Type B pancreatic cell (in vitro differentiated cells): Measurements from ENCODE around the gene LELP1. TPM values are rescaled to one million over a fixed set of nuclear protein-coding genes. Genes with fewer than 3 reads are reported as not detected.
"Not testable (repeated sequence)": the region's sequence is repeated elsewhere in the genome, so short reads cannot be mapped to it uniquely, and the experiment has no call there.

Experiments
- DNase-seq: peaks from one replicate; pipeline ENCODE4 v3.0.0; 2021; ENCODE audit warnings: mixed read lengths; ENCODE audit not compliant: unreplicated experiment; ENCODE audit errors: extremely low spot score
- H3K27ac Mint-ChIP-seq: 2 replicates; pipeline ENCODE4 v1.8.0; 2021; ENCODE audit warnings: mild to moderate bottlenecking, mixed read lengths
- H3K27me3 Mint-ChIP-seq: 2 replicates; pipeline ENCODE4 v1.8.0; 2021; ENCODE audit warnings: mixed read lengths
- H3K36me3 Mint-ChIP-seq: 2 replicates; pipeline ENCODE4 v1.8.0; 2021; ENCODE audit warnings: mixed read lengths
- H3K4me1 Mint-ChIP-seq: one replicate; pipeline ENCODE4 v1.8.0; 2021; ENCODE audit warnings: mixed read lengths; ENCODE audit not compliant: unreplicated experiment
- H3K4me3 Mint-ChIP-seq: 2 replicates; pipeline ENCODE4 v1.8.0; 2021; ENCODE audit warnings: mild to moderate bottlenecking, mixed read lengths
- H3K9me3 Mint-ChIP-seq: 2 replicates; pipeline ENCODE4 v1.8.0; 2021; ENCODE audit warnings: mixed read lengths
- total RNA-seq: library from RNA; stranded (reverse); gene quantifications from 2 replicates; pipeline ENCODE4 v1.2.1, GENCODE V29; 2021; ENCODE audit warnings: low replicate concordance
- TF ChIP-seq, protein P1 (sequence below): fragments of 200-600 bp; sonication (generic); conservative IDR thresholded peaks from 2 replicates; pipeline ENCODE4 v1.5.0; 2021; ENCODE audit warnings: antibody characterized with exemption, mild to moderate bottlenecking

Gene LELP1
- total RNA-seq, 1 donor from 2014 or later: not detected

GRCh38 chr1:153220606-153221303 is 17.5 kb downstream of the LELP1 start:
- no peak for DNase-seq
- Mint-ChIP-seq H3K4me3 (no peak overlapping the region), H3K4me1 (peaks cover 4% of the 10 kb centered on the region), H3K9me3 (no peaks in the 10 kb centered on the region), H3K36me3 (no peaks in the 10 kb centered on the region), H3K27ac (no peak overlapping the region), H3K27me3 (peaks cover 37% of the 10 kb centered on the region)
- TF ChIP-seq, protein P1, sequence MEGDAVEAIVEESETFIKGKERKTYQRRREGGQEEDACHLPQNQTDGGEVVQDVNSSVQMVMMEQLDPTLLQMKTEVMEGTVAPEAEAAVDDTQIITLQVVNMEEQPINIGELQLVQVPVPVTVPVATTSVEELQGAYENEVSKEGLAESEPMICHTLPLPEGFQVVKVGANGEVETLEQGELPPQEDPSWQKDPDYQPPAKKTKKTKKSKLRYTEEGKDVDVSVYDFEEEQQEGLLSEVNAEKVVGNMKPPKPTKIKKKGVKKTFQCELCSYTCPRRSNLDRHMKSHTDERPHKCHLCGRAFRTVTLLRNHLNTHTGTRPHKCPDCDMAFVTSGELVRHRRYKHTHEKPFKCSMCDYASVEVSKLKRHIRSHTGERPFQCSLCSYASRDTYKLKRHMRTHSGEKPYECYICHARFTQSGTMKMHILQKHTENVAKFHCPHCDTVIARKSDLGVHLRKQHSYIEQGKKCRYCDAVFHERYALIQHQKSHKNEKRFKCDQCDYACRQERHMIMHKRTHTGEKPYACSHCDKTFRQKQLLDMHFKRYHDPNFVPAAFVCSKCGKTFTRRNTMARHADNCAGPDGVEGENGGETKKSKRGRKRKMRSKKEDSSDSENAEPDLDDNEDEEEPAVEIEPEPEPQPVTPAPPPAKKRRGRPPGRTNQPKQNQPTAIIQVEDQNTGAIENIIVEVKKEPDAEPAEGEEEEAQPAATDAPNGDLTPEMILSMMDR: no peak

DNA sequence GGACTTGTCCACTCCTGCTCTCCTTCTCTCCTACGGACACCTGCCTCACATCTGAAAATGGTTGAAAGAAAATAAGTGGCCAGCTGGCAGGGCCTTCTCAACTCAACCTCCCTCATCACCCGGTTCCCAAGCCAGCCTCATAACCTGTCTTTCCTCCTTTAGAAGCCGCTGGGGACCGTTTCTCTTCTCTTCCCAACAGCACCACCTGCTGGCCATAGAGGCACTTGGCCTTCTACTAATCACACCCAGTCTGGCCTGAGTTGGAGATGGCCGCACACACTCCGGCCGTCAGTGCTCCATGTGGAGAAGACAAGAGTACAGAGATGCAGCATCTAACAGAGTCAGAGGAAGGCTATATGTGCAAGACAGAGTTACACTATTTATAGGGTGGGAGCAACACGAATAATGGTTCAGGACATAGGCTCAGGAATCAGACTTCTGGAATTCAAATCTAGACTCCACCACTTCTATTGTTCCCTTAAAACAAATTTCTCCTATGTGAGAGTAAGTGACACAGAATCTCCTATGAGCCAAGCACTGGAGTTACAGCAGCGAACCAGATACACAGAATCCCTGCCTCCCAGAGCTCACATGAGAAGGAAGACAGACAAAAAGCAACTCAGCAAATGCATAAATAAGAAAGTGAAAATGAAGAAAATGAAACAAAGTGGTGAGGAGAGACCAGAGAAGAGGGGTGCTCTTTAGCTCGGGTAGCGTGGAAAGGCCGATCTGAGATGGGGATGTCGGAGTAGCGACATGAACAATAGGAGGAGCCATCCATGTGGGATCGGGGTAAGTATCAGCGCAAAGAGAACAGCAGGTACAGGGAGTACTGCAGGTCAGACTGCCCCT is 20.0 kb downstream of the LELP1 start:
- not testable (repeated sequence) for DNase-seq, H3K36me3 Mint-ChIP-seq, H3K27ac Mint-ChIP-seq

GRCh38 chr1:153227810-153228209 is 24.6 kb downstream of the LELP1 start:
- H3K27ac Mint-ChIP-seq: no peak overlapping the region

More for the DNA sequence above, 20.0 kb downstream of the LELP1 start:
- TF ChIP-seq, protein P1: peak; percentile 85
- H3K9me3 Mint-ChIP-seq, H3K4me3 Mint-ChIP-seq, H3K4me1 Mint-ChIP-seq: not testable (repeated sequence)
- peaks cover 26% of the 10 kb centered on the region for H3K27me3 Mint-ChIP-seq

DNA sequence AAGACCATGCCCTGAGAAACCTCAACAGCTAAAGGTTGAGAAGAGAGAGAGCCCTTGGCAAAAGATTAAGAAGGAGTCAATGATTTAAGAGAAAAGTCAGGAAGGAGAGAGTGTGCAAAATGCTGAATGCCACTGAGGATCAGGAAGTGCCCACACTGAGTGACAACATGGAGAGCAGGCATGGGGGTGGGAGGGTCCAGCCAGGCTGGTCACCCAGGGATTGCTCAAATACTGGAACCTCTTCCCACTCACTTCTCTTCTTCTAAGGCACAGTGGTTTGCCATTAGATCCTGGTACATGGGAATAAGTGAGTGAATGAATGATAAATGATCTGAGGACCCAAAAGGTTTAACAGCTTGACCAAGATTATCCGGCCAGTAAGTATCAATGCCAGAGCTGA is 25.3 kb downstream of the LELP1 start:
- Mint-ChIP-seq H3K27ac (no peak overlapping the region), H3K9me3 (no peaks in the 10 kb centered on the region), H3K4me3 (no peak overlapping the region), H3K4me1 (no peaks in the 10 kb centered on the region), H3K36me3 (no peaks in the 10 kb centered on the region), H3K27me3 (peaks cover 32% of the 10 kb centered on the region)
- no peak for DNase-seq
- TF ChIP-seq, protein P1: no peak

More at GRCh38 chr1:153227810-153228209, 24.6 kb downstream of the LELP1 start:
- Mint-ChIP-seq H3K4me3 (no peak overlapping the region), H3K4me1 (peaks cover 4% of the 10 kb centered on the region), H3K27me3 (peaks cover 35% of the 10 kb centered on the region), H3K9me3 (no peaks in the 10 kb centered on the region), H3K36me3 (no peaks in the 10 kb centered on the region)
- TF ChIP-seq, protein P1: no peak
- no peak for DNase-seq

DNA sequence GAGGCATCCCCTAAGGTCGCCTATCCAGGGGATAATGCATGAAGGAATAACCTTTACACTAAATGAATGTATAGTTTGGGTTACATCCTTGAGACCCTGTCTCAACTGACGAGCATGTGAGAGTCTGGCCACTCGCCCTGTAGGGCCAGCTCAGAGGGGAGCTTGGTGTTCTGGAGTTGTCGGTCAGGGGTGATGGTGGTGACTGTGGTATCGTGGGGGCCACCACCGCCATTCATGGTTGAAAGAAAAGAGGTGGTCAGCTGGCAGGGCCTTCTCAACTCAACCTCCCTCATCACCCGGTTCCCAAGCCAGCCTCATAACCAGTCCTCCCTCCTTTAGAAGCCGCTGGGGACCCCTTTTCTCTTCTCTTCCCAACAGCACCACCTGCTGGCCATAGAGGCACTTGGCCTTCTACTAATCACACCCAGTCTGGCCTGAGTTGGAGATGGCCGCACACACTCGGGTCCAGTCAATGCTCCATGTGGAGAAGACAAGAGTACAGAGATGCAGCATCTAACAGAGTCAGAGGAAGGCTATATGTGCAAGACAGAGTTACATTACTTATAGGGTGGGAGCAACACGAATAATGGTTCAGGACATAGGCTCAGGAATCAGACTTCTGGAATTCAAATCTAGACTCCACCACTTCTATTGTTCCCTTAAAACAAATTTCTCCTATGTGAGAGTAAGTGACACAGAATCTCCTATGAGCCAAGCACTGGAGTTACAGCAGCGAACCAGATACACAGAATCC is 26.0 kb downstream of the LELP1 start:
- TF ChIP-seq, protein P1: peak; percentile 75
- H3K4me3 Mint-ChIP-seq, H3K4me1 Mint-ChIP-seq, H3K9me3 Mint-ChIP-seq, DNase-seq, H3K27ac Mint-ChIP-seq, H3K36me3 Mint-ChIP-seq: not testable (repeated sequence)
- peaks cover 27% of the 10 kb centered on the region for H3K27me3 Mint-ChIP-seq
